ENCODE measurements around the gene PKP3. TPM values are rescaled to one million over a fixed set of nuclear protein-coding genes. Genes with fewer than 3 reads are reported as not detected.
"Not testable (repeated sequence)": the region's sequence is repeated elsewhere in the genome, so short reads cannot be mapped to it uniquely, and the experiment has no call there.

The PKP3 gene
- total and polyA plus RNA-seq, 3 donors from 2014 or later: 1.2 to 3.1 (median 1.6) TPM

GRCh38 chr11:359181-359714, 34.8 kb upstream of the PKP3 start:
- Histone ChIP-seq H3K4me1 (peaks cover 10% of the 10 kb centered on the region), H3K27me3 (no peaks in the 10 kb centered on the region), H3K36me3 (ENCODE audit: low read depth, missing control alignments) (no peaks in the 10 kb centered on the region), H3K27ac (no peak overlapping the region), H3K4me3 (no peak overlapping the region), H3K9me3 (no peaks in the 10 kb centered on the region)
- intact Hi-C loops (cut with DNase I; ENCODE audit: low total_unique reads): loop anchor here (10.0 kb wide), 1 partner anchor 64 kb away; the partner anchor contains the start of gene IFITM5
- no peak for DNase-seq
- 74 to 83% methylated on average over 5 of the region's 5 CpGs for WGBS, 2 donors
- TF ChIP-seq CTCF (IDR thresholded peaks at IDR 0.05) (no peak), POLR2A (IDR thresholded peaks at IDR 0.05) (no peak)

- H3K4me1 ChIP-seq: peaks cover 2% of the 10 kb centered on the region
- TF ChIP-seq POLR2A (IDR thresholded peaks at IDR 0.05) (no peak), CTCF (IDR thresholded peaks at IDR 0.05) (no peak)
- H3K36me3 ChIP-seq (ENCODE audit: low read depth, missing control alignments): no peaks in the 10 kb centered on the region
- H3K4me3 ChIP-seq: no peak overlapping the region
- no peaks in the 10 kb centered on the region for H3K9me3 ChIP-seq
- no peak for DNase-seq
- H3K27ac ChIP-seq: no peak overlapping the region
- intact Hi-C loops (cut with DNase I; ENCODE audit: low total_unique reads): no loop called here
- no peaks in the 10 kb centered on the region for H3K27me3 ChIP-seq
- WGBS, 2 donors: 83 to 86% methylated on average over 22 of the region's 22 CpGs
Measured at GRCh38 chr11:360326-361280, 33.4 kb upstream of the PKP3 start.

GRCh38 chr11:362642-363442, 31.2 kb upstream of the PKP3 start:
- 71 to 80% methylated on average over 7 to 20 of the region's 36 CpGs for WGBS, 2 donors
- H3K4me1 ChIP-seq: peaks cover 1% of the 10 kb centered on the region
- intact Hi-C loops (cut with DNase I; ENCODE audit: low total_unique reads): no loop called here
- H3K36me3 ChIP-seq (ENCODE audit: low read depth, missing control alignments): no peaks in the 10 kb centered on the region
- H3K27me3 ChIP-seq: no peaks in the 10 kb centered on the region
- TF ChIP-seq CTCF (IDR thresholded peaks at IDR 0.05) (no peak), POLR2A (IDR thresholded peaks at IDR 0.05) (no peak)
- H3K9me3 ChIP-seq: no peaks in the 10 kb centered on the region
- no peak for DNase-seq
- H3K4me3 ChIP-seq: no peak overlapping the region
- H3K27ac ChIP-seq: no peak overlapping the region

GRCh38 chr11:363443-363805, 30.6 kb upstream of the PKP3 start:
- H3K27me3 ChIP-seq; H3K27ac ChIP-seq; H3K9me3 ChIP-seq; H3K36me3 ChIP-seq (ENCODE audit: low read depth, missing control alignments); intact Hi-C loops (cut with DNase I; ENCODE audit: low total_unique reads); H3K4me1 ChIP-seq; DNase-seq; H3K4me3 ChIP-seq: not testable (repeated sequence)
- WGBS, 2 donors: 63 to 78% methylated on average over 4 to 20 of the region's 22 CpGs

Data from testis (tissue), 3 donors.